ENCODE data around the gene MYNN. TPM values are rescaled to one million over a fixed set of nuclear protein-coding genes. Genes with fewer than 3 reads are reported as not detected.
A peak's percentile ranks its signal among the peaks of the same experiment; 100 is the strongest.

The MYNN gene
- total RNA-seq, 1 experiment from 2014 or later, result 18.2 TPM

GRCh38 chr3:169769287-169770181 lies 3.7 kb upstream of the MYNN start, which contains the start of gene ACTRT3:
Gene ACTRT3 (minus strand): TSS chr3:169769561. CDS start chr3:169769520, 41 bp downstream.
- peak within 1 kb of the TSS; percentile 99 for H3K4me2 ChIP-seq
- H3K4me1 ChIP-seq (replicated peaks; ENCODE audit: insufficient read depth), result peaks cover 13% of the 10 kb centered on the region
- H3K4me3 ChIP-seq, result peak within 1 kb of the TSS; percentile 100
- peaks cover 12% of the 10 kb centered on the region for H3K79me2 ChIP-seq (ENCODE audit: low read depth)
- DNase-seq, result peak; percentile 67 to 68
- intact Hi-C loops (cut with micrococcal nuclease; ENCODE audit: unreplicated experiment), result no loop called here
- H3K9me2 ChIP-seq (ENCODE audit: insufficient read depth), result no peaks in the 10 kb centered on the region
- H3K27me3 ChIP-seq (ENCODE audit: insufficient read depth, low read depth), result no peaks in the 10 kb centered on the region
- H3K36me3 ChIP-seq (ENCODE audit: low read depth), result 0 out of 2 replicates have a peak, but pooled peaks cover under 1% of the 10 kb centered on the region
- peak within 1 kb of the TSS; percentile 100 for H2AFZ ChIP-seq
- TF ChIP-seq EZH2 (IDR thresholded peaks at IDR 0.05; ENCODE audit: low read depth), result no peak
- TF ChIP-seq CTCF (conservative IDR thresholded peaks at IDR 0.05), result no peak
- no peaks in the 10 kb centered on the region for H3K9me3 ChIP-seq (ENCODE audit: insufficient read depth, low read depth)
- CTCF ChIA-PET, result interaction anchor here (0.6 kb wide), 2 partner anchors 743 to 1079 kb away, joined by 3 read pairs; no protein-coding TSS in a partner anchor
- H3K27ac ChIP-seq, result peak within 1 kb of the TSS; percentile 40
- BruUV-seq (replicated peaks), result no TSS peak
- H4K20me1 ChIP-seq (ENCODE audit: insufficient read depth), result peaks cover 5% of the 10 kb centered on the region; the same call in 1 of the 2 replicates
- H3F3A ChIP-seq (ENCODE audit: insufficient read depth, low read depth), result peaks cover 70% of the 10 kb centered on the region
- POLR2A ChIA-PET (ENCODE audit: unreplicated experiment), result interaction anchor here (0.5 to 0.7 kb wide), 4 partner anchors 226 to 1101 kb away, joined by 3 to 8 read pairs (median 4); partner anchors contain the start of gene RPL22L1

- H2AFZ ChIP-seq, result peak overlapping the region; percentile 100
- H3K4me2 ChIP-seq, result peak overlapping the region; percentile 86
- H3K79me2 ChIP-seq (ENCODE audit: low read depth), result peaks cover 31% of the 10 kb centered on the region
- H3K27ac ChIP-seq, result peak overlapping the region; percentile 92
- H3K36me3 ChIP-seq (ENCODE audit: low read depth), result 0 out of 2 replicates have a peak, but pooled peaks cover 20% of the 10 kb centered on the region
- TF ChIP-seq EZH2 (IDR thresholded peaks at IDR 0.05; ENCODE audit: low read depth) (no peak), CTCF (conservative IDR thresholded peaks at IDR 0.05) (no peak)
- H3K27me3 ChIP-seq (ENCODE audit: insufficient read depth, low read depth), result no peaks in the 10 kb centered on the region
- BruUV-seq (replicated peaks), result no TSS peak
- no peaks in the 10 kb centered on the region for H3K9me2 ChIP-seq (ENCODE audit: insufficient read depth)
- peak overlapping the region; percentile 84 for H3K4me3 ChIP-seq
- peaks cover 13% of the 10 kb centered on the region for H3K4me1 ChIP-seq (replicated peaks; ENCODE audit: insufficient read depth)
- ChIA-PET POLR2A (ENCODE audit: unreplicated experiment) (interaction anchor here (0.6 to 0.7 kb wide), 7 partner anchors 29 to 1686 kb away, joined by 4 to 12 read pairs (median 5); no protein-coding TSS in a partner anchor), CTCF (interaction anchor here (0.5 to 0.7 kb wide), 5 partner anchors 109 to 1358 kb away, joined by 3 to 5 read pairs (median 3); no protein-coding TSS in a partner anchor)
- peaks cover 53% of the 10 kb centered on the region for H3F3A ChIP-seq (ENCODE audit: insufficient read depth, low read depth)
- intact Hi-C loops (cut with micrococcal nuclease; ENCODE audit: unreplicated experiment), result loop anchor here (2.0 kb wide), 2 partner anchors 41 to 585 kb away; partner anchors contain the start of genes LRRC34, LRRIQ4 and SKIL
- no peaks in the 10 kb centered on the region for H3K9me3 ChIP-seq (ENCODE audit: insufficient read depth, low read depth)
- DNase-seq, result peak; percentile 73 to 77
- H4K20me1 ChIP-seq (ENCODE audit: insufficient read depth), result peaks cover 13% of the 10 kb centered on the region
These were observed 1.5 kb upstream of the MYNN start for GRCh38 chr3:169771497-169772304.
